H9 (cell line): ENCODE data around the gene AGBL4. TPM values are rescaled to one million over a fixed set of nuclear protein-coding genes. Genes with fewer than 3 reads are reported as not detected.

Experiments
- DNase-seq: peaks from one replicate; pipeline ENCODE4 v3.0.0-alpha.2; 2017
- H2AFZ ChIP-seq: one replicate; pipeline ENCODE4 v1.6.1; 2013; ENCODE audit warnings: mild to moderate bottlenecking, low read length, control low read depth, moderate library complexity
- H2AK5ac ChIP-seq: 2 replicates; pipeline ENCODE4 v1.6.1; 2013; ENCODE audit warnings: low read length, control low read depth, mixed read lengths; ENCODE audit not compliant: insufficient read length
- H2BK120ac ChIP-seq: one replicate; pipeline ENCODE4 v1.6.1; 2013; ENCODE audit warnings: low read depth, mild to moderate bottlenecking, low read length, control low read depth, inconsistent platforms; ENCODE audit not compliant: poor library complexity, severe bottlenecking
- H2BK12ac ChIP-seq: 2 replicates; pipeline ENCODE4 v1.6.1; 2013; ENCODE audit warnings: low read length, control low read depth, mixed read lengths, low read depth; ENCODE audit not compliant: insufficient read length
- H2BK15ac ChIP-seq: 2 replicates; pipeline ENCODE4 v1.6.1; 2013; ENCODE audit warnings: low read depth, low read length, control low read depth
- H2BK20ac ChIP-seq: one replicate; pipeline ENCODE4 v1.6.1; 2013; ENCODE audit warnings: low read depth, mild to moderate bottlenecking, low read length, control low read depth, inconsistent platforms; ENCODE audit not compliant: poor library complexity, severe bottlenecking
- H2BK5ac ChIP-seq: 2 replicates; pipeline ENCODE4 v1.6.1; 2013; ENCODE audit warnings: low read length, control low read depth, mixed read lengths; ENCODE audit not compliant: insufficient read length
- H3K14ac ChIP-seq: 2 replicates; pipeline ENCODE4 v1.6.1; 2013; ENCODE audit warnings: low read length, control low read depth; ENCODE audit not compliant: insufficient read depth
- H3K18ac ChIP-seq: 2 replicates; pipeline ENCODE4 v1.6.1; 2013; ENCODE audit warnings: low read depth, mild to moderate bottlenecking, mixed read lengths, low read length, control low read depth; ENCODE audit not compliant: insufficient read length
- H3K23ac ChIP-seq: 2 replicates; pipeline ENCODE4 v1.6.1; 2013; ENCODE audit warnings: low read length, control low read depth, mixed read lengths, low read depth; ENCODE audit not compliant: insufficient read length
- H3K23me2 ChIP-seq: 2 replicates; pipeline ENCODE4 v1.6.1; 2013; ENCODE audit warnings: low read depth, mild to moderate bottlenecking, mixed read lengths, low read length, control low read depth; ENCODE audit not compliant: insufficient read length, poor library complexity, severe bottlenecking
- H3K27ac ChIP-seq: 2 replicates; pipeline ENCODE4 v1.5.1; 2013; ENCODE audit warnings: low read length, control low read depth, mixed read lengths, low read depth; ENCODE audit not compliant: insufficient read length
- H3K27me3 ChIP-seq: 2 replicates; pipeline ENCODE4 v1.6.1; 2013; ENCODE audit warnings: low read length, control low read depth, inconsistent platforms; ENCODE audit not compliant: insufficient read depth
- H3K4ac ChIP-seq: 2 replicates; pipeline ENCODE4 v1.6.1; 2013; ENCODE audit warnings: low read depth, mild to moderate bottlenecking, control low read depth, inconsistent platforms, low read length, moderate library complexity
- H3K4me1 ChIP-seq: 2 replicates; pipeline ENCODE4 v1.6.1; 2013; ENCODE audit warnings: low read length, control low read depth, inconsistent platforms; ENCODE audit not compliant: insufficient read depth
- H3K4me2 ChIP-seq: 2 replicates; pipeline ENCODE4 v1.6.1; 2013; ENCODE audit warnings: low read length, control low read depth, mixed read lengths; ENCODE audit not compliant: insufficient read length, insufficient read depth
- H3K56ac ChIP-seq: 2 replicates; pipeline ENCODE4 v1.6.1; 2013; ENCODE audit warnings: low read depth, mild to moderate bottlenecking, mixed read lengths, low read length, control low read depth; ENCODE audit not compliant: insufficient read length
- H3K79me1 ChIP-seq: 2 replicates; pipeline ENCODE4 v1.6.1; 2013; ENCODE audit warnings: low read depth, mild to moderate bottlenecking, moderate library complexity, low read length, control low read depth, inconsistent platforms; ENCODE audit not compliant: insufficient read depth, poor library complexity, severe bottlenecking
- H3K79me2 ChIP-seq: 2 replicates; pipeline ENCODE4 v1.6.1; 2013; ENCODE audit warnings: low read length, control low read depth, inconsistent platforms; ENCODE audit not compliant: insufficient read depth
- H3K9ac ChIP-seq: 2 replicates; pipeline ENCODE4 v1.6.1; 2013; ENCODE audit warnings: low read length, control low read depth, mixed read lengths; ENCODE audit not compliant: insufficient read length; ENCODE audit errors: extremely low read depth
- H3K9me3 ChIP-seq: one replicate; pipeline ENCODE4 v1.6.1; 2013; ENCODE audit warnings: low read depth, low read length, inconsistent platforms; ENCODE audit not compliant: control insufficient read depth
- H3T11ph ChIP-seq: one replicate; pipeline ENCODE4 v1.6.1; 2013; ENCODE audit warnings: mild to moderate bottlenecking, low read length, control low read depth, inconsistent platforms
- H4K20me1 ChIP-seq: one replicate; pipeline ENCODE4 v1.6.1; 2013; ENCODE audit not compliant: control insufficient read depth, insufficient read length, insufficient read depth
- H4K5ac ChIP-seq: 2 replicates; pipeline ENCODE4 v1.6.1; 2013; ENCODE audit warnings: low read depth, mild to moderate bottlenecking, mixed read lengths, low read length, control low read depth; ENCODE audit not compliant: insufficient read length
- H4K8ac ChIP-seq: replicated peaks from 2 replicates; pipeline ENCODE4 v1.6.1; 2013; ENCODE audit warnings: low read length, control low read depth, mixed read lengths, low read depth; ENCODE audit not compliant: insufficient read length
- H4K91ac ChIP-seq: 2 replicates; pipeline ENCODE4 v1.6.1; 2013; ENCODE audit warnings: low read depth, mild to moderate bottlenecking, moderate library complexity, mixed read lengths, low read length, control low read depth; ENCODE audit not compliant: insufficient read length
- H3K27ac Mint-ChIP-seq, 3 experiments: 2 replicates in 2 of 3; 3 replicates in 1 of 3; pipeline ENCODE4 v1.8.0; 2020 to 2021; ENCODE audit warnings: mixed read lengths in 3 of 3, mild to moderate bottlenecking in 1 of 3, moderate library complexity in 1 of 3
- H3K27me3 Mint-ChIP-seq: 2 replicates; pipeline ENCODE4 v1.8.0; 2021; ENCODE audit warnings: low read depth, mild to moderate bottlenecking, moderate library complexity, mixed read lengths
- H3K36me3 Mint-ChIP-seq, 3 experiments: 2 replicates in 2 of 3; 3 replicates in 1 of 3; pipeline ENCODE4 v1.8.0; 2020 to 2021; ENCODE audit warnings: low read depth in 3 of 3, mixed read lengths in 3 of 3; ENCODE audit not compliant: insufficient read depth in 1 of 3
- H3K4me1 Mint-ChIP-seq, 2 experiments: 2 replicates each; pipeline ENCODE4 v1.8.0; 2020; ENCODE audit warnings: mixed read lengths in 2 of 2
- H3K4me3 Mint-ChIP-seq, 2 experiments: 2 replicates in 1 of 2; 3 replicates in 1 of 2; pipeline ENCODE4 v1.8.0; 2020 to 2021; ENCODE audit warnings: mild to moderate bottlenecking in 2 of 2, mixed read lengths in 2 of 2, moderate library complexity in 1 of 2
- H3K9me3 Mint-ChIP-seq, 2 experiments: 2 replicates in 1 of 2; 3 replicates in 1 of 2; pipeline ENCODE4 v1.8.0; 2020; ENCODE audit warnings: mild to moderate bottlenecking in 2 of 2, mixed read lengths in 2 of 2, moderate library complexity in 1 of 2
- CTCF ChIP-seq: fragments of 200-600 bp; sonication (generic); conservative IDR thresholded peaks from 3 replicates; pipeline ENCODE4 v1.8.0; 2021; ENCODE audit warnings: antibody characterized with exemption, mild to moderate bottlenecking
- whole genome bisulfite sequencing: extraction: QIAGEN DNeasy Blood & Tissue Kit; methylation state at CpG from one replicate; pipeline ENCODE4 v1.1.7; 2013; ENCODE audit warnings: missing lambda C conversion rate, low lambda C conversion rate, mixed read lengths; ENCODE audit not compliant: insufficient read length; ENCODE audit errors: extremely low coverage; 5-methylcytosine and 5-hydroxymethylcytosine counted together
- total RNA-seq: library from RNA; stranded (reverse); gene quantifications from 2 replicates; pipeline ENCODE4 v1.2.1, GENCODE V29; 2021

AGBL4 gene
- total RNA-seq, 1 experiment from 2014 or later: not detected

- Mint-ChIP-seq H3K9me3 (peaks cover 82 to 91% of the 10 kb centered on the region in 2 experiments), H3K4me1 (no peaks in the 10 kb centered on the region), H3K27me3 (no peaks in the 10 kb centered on the region; the same call in 1 of the 2 replicates), H3K36me3 (peaks cover 4 to 19% (median 5%) of the 10 kb centered on the region in 3 experiments; a peak in 6 of 7 replicates), H3K27ac (no peak overlapping the region), H3K4me3 (no peak overlapping the region)
- Histone ChIP-seq H3K23me2 (no peaks in the 10 kb centered on the region), H3K4me1 (no peaks in the 10 kb centered on the region), H4K5ac (no peak overlapping the region), H3K4ac (no peak overlapping the region), H3T11ph (no peak overlapping the region), H3K9me3 (peaks cover 42% of the 10 kb centered on the region), H3K14ac (no peak overlapping the region), H3K27me3 (no peaks in the 10 kb centered on the region), H3K27ac (no peak overlapping the region), H3K9ac (no peak overlapping the region), H2BK120ac (no peak overlapping the region), H2BK5ac (no peak overlapping the region), H2AFZ (no peak overlapping the region), H2AK5ac (no peak overlapping the region), H3K23ac (no peak overlapping the region), H3K56ac (no peak overlapping the region), H3K79me2 (no peaks in the 10 kb centered on the region), H4K8ac (no peak overlapping the region), H4K91ac (no peak overlapping the region), H3K4me2 (no peak overlapping the region), H2BK12ac (no peak overlapping the region), H2BK20ac (no peak overlapping the region), H3K18ac (no peak overlapping the region), H2BK15ac (no peak overlapping the region), H3K79me1 (no peaks in the 10 kb centered on the region), H4K20me1 (no peaks in the 10 kb centered on the region)
- DNase-seq: no peak
- TF ChIP-seq CTCF: no peak
- WGBS: no CpG with 5 or more reads among the region's 1 CpG
Measured at GRCh38 chr1:49234988-49235387, 788.8 kb downstream of the AGBL4 start.
